IMR-90 (cell line): ENCODE measurements around the gene KCNJ6. TPM values are rescaled to one million over a fixed set of nuclear protein-coding genes. Genes with fewer than 3 reads are reported as not detected.

ENCODE experiments used
- ATAC-seq: fragments of 200-7000 bp; cut with Tn5 transposase; 2 replicates; pipeline ENCODE4 v1.9.1; 2020; ENCODE audit warnings: low read depth, mild to moderate bottlenecking, moderate library complexity
- BruUV-seq: library from RNA; stranded (reverse); fragments of 400-500 nt; replicated peaks from 2 replicates; lab custom pipeline; 2021; lab: Mats Ljungman, UMichigan
- CTCF ChIA-PET: fragments of 300-600 bp; formaldehyde crosslinking; extraction: SDS; loops from one replicate; lab custom pipeline; 2021; ENCODE audit warnings: antibody characterized with exemption; lab: Yijun Ruan, JAX
- POLR2A ChIA-PET: fragments of 300-600 bp; sonication (Branson Sonifier 250); formaldehyde crosslinking; loops from one replicate; lab custom pipeline; 2022; ENCODE audit warnings: antibody characterized with exemption; ENCODE audit not compliant: unreplicated experiment; lab: Charles Lee
- DNase-seq: peaks from one replicate; pipeline ENCODE4 v3.0.0; 2013
- H2AFZ ChIP-seq: replicated peaks from 2 replicates; pipeline ENCODE3; 2013; ENCODE audit warnings: low read length, mild to moderate bottlenecking; ENCODE audit not compliant: poor library complexity
- H2AK5ac ChIP-seq: 2 replicates; pipeline ENCODE4 v1.6.1; 2013; ENCODE audit warnings: low read depth, low read length, inconsistent platforms
- H2AK9ac ChIP-seq: replicated peaks from 2 replicates; pipeline ENCODE3; 2013; ENCODE audit warnings: mild to moderate bottlenecking, low read depth, low read length, moderate library complexity; ENCODE audit not compliant: poor library complexity
- H2BK120ac ChIP-seq: 2 replicates; pipeline ENCODE4 v1.6.1; 2013; ENCODE audit warnings: low read depth, low read length, inconsistent platforms
- H2BK15ac ChIP-seq: 3 replicates; pipeline ENCODE4 v1.6.1; 2013; ENCODE audit warnings: low read depth, low read length, inconsistent platforms
- H2BK20ac ChIP-seq: 2 replicates; pipeline ENCODE4 v1.6.1; 2013; ENCODE audit warnings: low read depth, mild to moderate bottlenecking, inconsistent platforms, low read length, moderate library complexity
- H2BK5ac ChIP-seq: 2 replicates; pipeline ENCODE4 v1.6.1; 2013; ENCODE audit warnings: mild to moderate bottlenecking, low read depth, low read length, inconsistent platforms; ENCODE audit not compliant: poor library complexity, severe bottlenecking
- H3K14ac ChIP-seq: replicated peaks from 2 replicates; pipeline ENCODE4 v1.6.1; 2013; ENCODE audit warnings: low read depth, low read length, inconsistent platforms
- H3K18ac ChIP-seq: 2 replicates; pipeline ENCODE4 v1.6.1; 2013; ENCODE audit warnings: low read depth, low read length, control low read depth
- H3K23ac ChIP-seq: 2 replicates; pipeline ENCODE4 v1.6.1; 2013; ENCODE audit warnings: low read depth, low read length, inconsistent platforms
- H3K27ac ChIP-seq: 2 replicates; pipeline ENCODE4 v1.5.1; 2013; ENCODE audit warnings: mild to moderate bottlenecking, control low read depth, low read length; ENCODE audit not compliant: insufficient read depth
- H3K27me3 ChIP-seq: 2 replicates; pipeline ENCODE4 v1.6.1; 2013; ENCODE audit warnings: low read length; ENCODE audit not compliant: control insufficient read depth, insufficient read depth
- H3K36me3 ChIP-seq: 2 replicates; pipeline ENCODE4 v1.6.1; 2013; ENCODE audit warnings: low read length, mixed read lengths; ENCODE audit not compliant: control insufficient read depth, insufficient read depth
- H3K4ac ChIP-seq: 2 replicates; pipeline ENCODE4 v1.6.1; 2013; ENCODE audit warnings: low read depth, low read length, inconsistent platforms
- H3K4me1 ChIP-seq: 2 replicates; pipeline ENCODE4 v1.6.1; 2013; ENCODE audit warnings: low read length, mixed read lengths; ENCODE audit not compliant: control insufficient read depth, insufficient read depth
- H3K4me2 ChIP-seq: 2 replicates; pipeline ENCODE4 v1.6.1; 2013; ENCODE audit warnings: low read depth, mild to moderate bottlenecking, control low read depth, low read length, moderate library complexity
- H3K4me3 ChIP-seq: 2 replicates; pipeline ENCODE4 v1.5.1; 2013; ENCODE audit warnings: low read depth, mild to moderate bottlenecking, control low read depth, low read length, moderate library complexity; ENCODE audit not compliant: insufficient read depth
- H3K56ac ChIP-seq: 2 replicates; pipeline ENCODE4 v1.6.1; 2013; ENCODE audit warnings: low read length, inconsistent platforms; ENCODE audit not compliant: insufficient read depth; ENCODE audit errors: extremely low read depth
- H3K79me1 ChIP-seq, 2 experiments: 2 replicates each; pipeline ENCODE4 v1.6.1; 2013; ENCODE audit warnings: low read length in 2 of 2, inconsistent platforms in 1 of 2, low read depth in 1 of 2
- H3K9ac ChIP-seq: 2 replicates; pipeline ENCODE4 v1.6.1; 2013; ENCODE audit warnings: low read depth, low read length, control low read depth
- H3K9me1 ChIP-seq: 2 replicates; pipeline ENCODE4 v1.6.1; 2013; ENCODE audit warnings: low read length, inconsistent platforms; ENCODE audit not compliant: insufficient read depth
- H3K9me3 ChIP-seq: 2 replicates; pipeline ENCODE4 v1.6.1; 2013; ENCODE audit warnings: low read length; ENCODE audit not compliant: control insufficient read depth, insufficient read depth
- H4K20me1 ChIP-seq: 2 replicates; pipeline ENCODE4 v1.6.1; 2013; ENCODE audit warnings: low read length, inconsistent platforms; ENCODE audit not compliant: insufficient read depth
- H4K5ac ChIP-seq: 2 replicates; pipeline ENCODE4 v1.6.1; 2013; ENCODE audit warnings: mild to moderate bottlenecking, low read depth, low read length, control low read depth
- H4K8ac ChIP-seq, 2 experiments: 2 replicates each; pipeline ENCODE4 v1.6.1; 2013; ENCODE audit warnings: low read depth in 2 of 2, low read length in 2 of 2, control low read depth in 1 of 2, inconsistent platforms in 1 of 2
- H4K91ac ChIP-seq: 2 replicates; pipeline ENCODE4 v1.6.1; 2013; ENCODE audit warnings: low read depth, low read length, inconsistent platforms; ENCODE audit not compliant: insufficient read depth
- BHLHE40 ChIP-seq: fragments of 150-350 bp; IDR thresholded peaks from 2 replicates; pipeline ENCODE4 v1.6.1; 2016; ENCODE audit warnings: mild to moderate bottlenecking, low read depth, low read length
- CEBPB ChIP-seq: IDR thresholded peaks from 2 replicates; pipeline ENCODE4 v1.6.1; 2012; ENCODE audit warnings: low read depth, low read length, improper control_type of control experiment
- CHD1 ChIP-seq: IDR thresholded peaks from 2 replicates; pipeline ENCODE4 v1.6.1; 2012; ENCODE audit warnings: low read depth, low read length, improper control_type of control experiment
- FOS ChIP-seq: fragments of 150-350 bp; IDR thresholded peaks from 2 replicates; pipeline ENCODE4 v1.6.1; 2016; ENCODE audit warnings: low read depth, low read length
- MAFK ChIP-seq: IDR thresholded peaks from 2 replicates; pipeline ENCODE4 v1.6.1; 2012; ENCODE audit warnings: low read depth, low read length, improper control_type of control experiment
- MAZ ChIP-seq: IDR thresholded peaks from 2 replicates; pipeline ENCODE4 v1.6.1; 2012; ENCODE audit warnings: low read depth, mild to moderate bottlenecking, low read length, improper control_type of control experiment, moderate library complexity, borderline replicate concordance
- MXI1 ChIP-seq: IDR thresholded peaks from 2 replicates; pipeline ENCODE4 v1.6.1; 2012; ENCODE audit warnings: low read depth, mild to moderate bottlenecking, low read length, moderate library complexity, borderline replicate concordance
- NFE2L2 ChIP-seq: fragments of 150-350 bp; IDR thresholded peaks from 2 replicates; pipeline ENCODE4 v1.6.1; 2016; ENCODE audit warnings: low read depth, mild to moderate bottlenecking, low read length
- POLR2A ChIP-seq: IDR thresholded peaks from 2 replicates; pipeline ENCODE4 v1.6.1; 2012; ENCODE audit warnings: mild to moderate bottlenecking, low read depth, low read length
- RAD21 ChIP-seq: IDR thresholded peaks from 2 replicates; pipeline ENCODE4 v1.6.1; 2012; ENCODE audit warnings: low read length, improper control_type of control experiment
- RCOR1 ChIP-seq: IDR thresholded peaks from 2 replicates; pipeline ENCODE4 v1.6.1; 2012; ENCODE audit warnings: mild to moderate bottlenecking, low read length, improper control_type of control experiment; ENCODE audit not compliant: insufficient replicate concordance
- RFX5 ChIP-seq: IDR thresholded peaks from 2 replicates; pipeline ENCODE4 v1.8.0; 2012; ENCODE audit warnings: low read depth, mild to moderate bottlenecking, low read length, moderate library complexity
- SMC3 ChIP-seq: fragments of 150-350 bp; IDR thresholded peaks from 2 replicates; pipeline ENCODE4 v1.6.1; 2016; ENCODE audit warnings: low read depth, mild to moderate bottlenecking, antibody characterized with exemption, low read length, moderate library complexity
- WGBS, 2 experiments: methylation state at CpG; one replicate each; pipeline versions ENCODE4 v1.1.5 to v1.1.7; 2013; ENCODE audit warnings: missing lambda C conversion rate in 2 of 2; ENCODE audit not compliant: insufficient read length in 1 of 2; ENCODE audit errors: extremely low coverage in 2 of 2; 5-methylcytosine and 5-hydroxymethylcytosine counted together
- dilution Hi-C: fragments of 300-500 bp; cut with HindIII; formaldehyde crosslinking; loops from one replicate; pipeline ENCODE4 v1.14.3; 2018; ENCODE audit warnings: low sequenced_read_pairs; ENCODE audit not compliant: unreplicated experiment
- in situ Hi-C: fragments of 300-500 bp; cut with MboI; formaldehyde crosslinking; loops from 3 replicates; pipeline ENCODE4 v1.14.3; 2019; ENCODE audit warnings: low sequenced_read_pairs, inconsistent platforms, mixed read lengths
- intact Hi-C: fragments of 100-400 bp; cut with micrococcal nuclease; formaldehyde crosslinking; loops from 2 replicates; pipeline ENCODE4 v1.10.0; 2022
- polyA plus RNA-seq, 3 experiments: library from polyadenylated mRNA; depleted of rRNA; stranded (reverse); fragments of >200 nt; gene quantifications; 2 replicates each; pipeline ENCODE4 v1.2.3, GENCODE V29; 2012; ENCODE audit warnings: low replicate concordance in 1 of 3
- total RNA-seq: library from RNA; depleted of rRNA; stranded (reverse); fragments of >200 nt; gene quantifications from 2 replicates; pipeline ENCODE4 v1.2.3, GENCODE V29; 2012
- TF ChIP-seq, protein P1 (sequence below): conservative IDR thresholded peaks from 2 replicates; pipeline ENCODE4 v1.5.1; 2012; ENCODE audit warnings: mild to moderate bottlenecking, low read depth, low read length, improper control_type of control experiment
- TF ChIP-seq, protein P2 (sequence below): fragments of 150-350 bp; IDR thresholded peaks from 2 replicates; pipeline ENCODE4 v1.6.1; 2017; ENCODE audit warnings: mild to moderate bottlenecking, antibody characterized with exemption, low read length, low read depth
- TF ChIP-seq, protein P3 (sequence below): fragments of 150-350 bp; IDR thresholded peaks from 2 replicates; pipeline ENCODE4 v1.6.1; 2016; ENCODE audit warnings: low read depth, mild to moderate bottlenecking, low read length, moderate library complexity, borderline replicate concordance

Gene KCNJ6
- total and polyA plus RNA-seq, 2 of the 4 experiments (the other 2 are of a cell fraction): under 0.01 to 0.02 TPM

DNA sequence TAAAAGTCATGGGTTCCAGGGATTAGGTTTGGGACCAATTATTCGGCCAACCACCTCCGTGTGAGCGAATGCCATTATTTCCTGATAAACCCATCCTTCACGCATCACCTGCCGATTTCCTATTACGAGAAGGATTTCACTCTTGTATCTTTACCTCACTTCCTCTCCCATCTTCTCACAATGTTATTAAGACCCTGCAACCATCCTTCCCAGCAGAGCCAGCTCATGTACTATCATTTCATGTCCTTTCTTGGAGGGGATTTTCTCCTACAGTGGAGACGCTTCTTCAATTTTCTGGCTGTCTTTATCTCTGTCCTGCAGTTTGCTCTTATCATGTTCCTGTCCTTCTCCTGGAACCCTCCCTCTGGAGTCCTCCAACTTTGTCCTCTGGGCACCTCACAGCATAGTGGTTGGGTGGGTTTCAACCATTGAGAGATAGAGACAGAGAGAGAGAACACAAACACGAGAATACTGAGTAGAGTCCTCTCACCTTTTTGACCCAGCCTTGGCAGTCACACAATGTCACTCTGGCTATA is 357.5 kb downstream of the KCNJ6 start:
- Histone ChIP-seq H3K4me3 (no peak overlapping the region), H2BK120ac (no peak overlapping the region), H2BK15ac (no peak overlapping the region), H4K20me1 (no peaks in the 10 kb centered on the region), H3K4me1 (0 out of 2 replicates have a peak, but pooled peaks cover 3% of the 10 kb centered on the region), H3K9ac (no peak overlapping the region), H2AK5ac (no peak overlapping the region), H3K23ac (no peak overlapping the region), H3K9me3 (no peaks in the 10 kb centered on the region; the same call in 1 of the 2 replicates), H3K79me1 (peaks cover 0 to 9% of the 10 kb centered on the region in 2 experiments; a peak in 3 of 4 replicates), H3K56ac (no peak overlapping the region), H4K5ac (no peak overlapping the region), H2AK9ac (no peak overlapping the region), H4K91ac (no peak overlapping the region), H3K9me1 (peaks cover 5% of the 10 kb centered on the region; the same call in 1 of the 2 replicates), H4K8ac (no peak overlapping the region), H3K27ac (no peak overlapping the region), H2BK5ac (no peak overlapping the region), H2BK20ac (no peak overlapping the region), H3K36me3 (no peaks in the 10 kb centered on the region), H3K4me2 (no peak overlapping the region), H3K14ac (no peak overlapping the region), H3K4ac (no peak overlapping the region), H3K18ac (no peak overlapping the region), H3K27me3 (peaks cover 11% of the 10 kb centered on the region), H2AFZ (no peak overlapping the region)
- 90% methylated on average over 4 of the region's 8 CpGs; no CpG with 5 or more reads in 1 of the 2 experiments for WGBS, 2 experiments
- dilution Hi-C loops: no loop called here
- ChIA-PET POLR2A (no interaction called here), CTCF (no interaction called here)
- in situ Hi-C loops: no loop called here
- ATAC-seq (no peak), DNase-seq (no peak)
- TF ChIP-seq MXI1: no peak
- TF ChIP-seq CHD1: no peak
- no peak for TF ChIP-seq MAFK
- TF ChIP-seq, protein P1, sequence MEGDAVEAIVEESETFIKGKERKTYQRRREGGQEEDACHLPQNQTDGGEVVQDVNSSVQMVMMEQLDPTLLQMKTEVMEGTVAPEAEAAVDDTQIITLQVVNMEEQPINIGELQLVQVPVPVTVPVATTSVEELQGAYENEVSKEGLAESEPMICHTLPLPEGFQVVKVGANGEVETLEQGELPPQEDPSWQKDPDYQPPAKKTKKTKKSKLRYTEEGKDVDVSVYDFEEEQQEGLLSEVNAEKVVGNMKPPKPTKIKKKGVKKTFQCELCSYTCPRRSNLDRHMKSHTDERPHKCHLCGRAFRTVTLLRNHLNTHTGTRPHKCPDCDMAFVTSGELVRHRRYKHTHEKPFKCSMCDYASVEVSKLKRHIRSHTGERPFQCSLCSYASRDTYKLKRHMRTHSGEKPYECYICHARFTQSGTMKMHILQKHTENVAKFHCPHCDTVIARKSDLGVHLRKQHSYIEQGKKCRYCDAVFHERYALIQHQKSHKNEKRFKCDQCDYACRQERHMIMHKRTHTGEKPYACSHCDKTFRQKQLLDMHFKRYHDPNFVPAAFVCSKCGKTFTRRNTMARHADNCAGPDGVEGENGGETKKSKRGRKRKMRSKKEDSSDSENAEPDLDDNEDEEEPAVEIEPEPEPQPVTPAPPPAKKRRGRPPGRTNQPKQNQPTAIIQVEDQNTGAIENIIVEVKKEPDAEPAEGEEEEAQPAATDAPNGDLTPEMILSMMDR: no peak
- TF ChIP-seq MAZ: no peak
- TF ChIP-seq NFE2L2: no peak
- TF ChIP-seq RAD21: no peak
- no peak for TF ChIP-seq POLR2A
- no peak for TF ChIP-seq RFX5
- no peak for TF ChIP-seq BHLHE40
- no peak for TF ChIP-seq FOS
- TF ChIP-seq, protein P2, sequence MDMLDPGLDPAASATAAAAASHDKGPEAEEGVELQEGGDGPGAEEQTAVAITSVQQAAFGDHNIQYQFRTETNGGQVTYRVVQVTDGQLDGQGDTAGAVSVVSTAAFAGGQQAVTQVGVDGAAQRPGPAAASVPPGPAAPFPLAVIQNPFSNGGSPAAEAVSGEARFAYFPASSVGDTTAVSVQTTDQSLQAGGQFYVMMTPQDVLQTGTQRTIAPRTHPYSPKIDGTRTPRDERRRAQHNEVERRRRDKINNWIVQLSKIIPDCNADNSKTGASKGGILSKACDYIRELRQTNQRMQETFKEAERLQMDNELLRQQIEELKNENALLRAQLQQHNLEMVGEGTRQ: no peak
- TF ChIP-seq CEBPB: no peak
- no peak for TF ChIP-seq SMC3
- TF ChIP-seq RCOR1: no peak
- TF ChIP-seq, protein P3, sequence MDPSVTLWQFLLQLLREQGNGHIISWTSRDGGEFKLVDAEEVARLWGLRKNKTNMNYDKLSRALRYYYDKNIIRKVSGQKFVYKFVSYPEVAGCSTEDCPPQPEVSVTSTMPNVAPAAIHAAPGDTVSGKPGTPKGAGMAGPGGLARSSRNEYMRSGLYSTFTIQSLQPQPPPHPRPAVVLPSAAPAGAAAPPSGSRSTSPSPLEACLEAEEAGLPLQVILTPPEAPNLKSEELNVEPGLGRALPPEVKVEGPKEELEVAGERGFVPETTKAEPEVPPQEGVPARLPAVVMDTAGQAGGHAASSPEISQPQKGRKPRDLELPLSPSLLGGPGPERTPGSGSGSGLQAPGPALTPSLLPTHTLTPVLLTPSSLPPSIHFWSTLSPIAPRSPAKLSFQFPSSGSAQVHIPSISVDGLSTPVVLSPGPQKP: no peak
- no TSS peak for BruUV-seq
- intact Hi-C loops: no loop called here
